HT1080 (cell line): Measurements from ENCODE around the gene TBC1D1. TPM values are rescaled to one million over a fixed set of nuclear protein-coding genes. Genes with fewer than 3 reads are reported as not detected.

ENCODE experiments used
- DNase-seq: peaks from one replicate; pipeline ENCODE4 v3.0.0-alpha.2; 2015; ENCODE audit warnings: low read depth
- total RNA-seq: library from RNA; depleted of rRNA; stranded (reverse); fragments of >200 nt; shearing (Covaris generic); gene quantifications from 2 replicates; pipeline ENCODE4 v1.2.3, GENCODE V29; 2014

TBC1D1 gene
- total RNA-seq, 1 experiment from 2014 or later, result 129 TPM

DNA sequence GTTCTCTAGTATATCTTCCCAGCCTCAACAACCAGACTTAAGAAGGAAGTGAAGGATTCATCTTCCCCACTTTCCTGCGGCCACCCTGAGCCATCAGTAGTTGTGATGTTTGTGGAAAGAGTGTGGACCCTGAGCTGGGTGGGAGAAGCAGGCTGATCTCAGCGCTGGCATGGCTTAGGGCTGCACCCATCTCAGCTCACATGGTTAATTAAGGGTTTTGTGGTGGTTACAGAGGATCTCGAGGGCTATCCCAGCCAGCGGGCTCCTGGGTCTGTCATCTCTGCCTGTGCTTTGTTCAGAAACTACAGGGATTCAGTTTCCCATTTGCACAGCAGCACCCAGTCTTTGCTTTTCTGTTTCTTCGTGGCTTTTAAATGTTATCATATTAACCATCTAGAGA is 232.7 kb downstream of the TBC1D1 start:
- no peak for DNase-seq

DNA sequence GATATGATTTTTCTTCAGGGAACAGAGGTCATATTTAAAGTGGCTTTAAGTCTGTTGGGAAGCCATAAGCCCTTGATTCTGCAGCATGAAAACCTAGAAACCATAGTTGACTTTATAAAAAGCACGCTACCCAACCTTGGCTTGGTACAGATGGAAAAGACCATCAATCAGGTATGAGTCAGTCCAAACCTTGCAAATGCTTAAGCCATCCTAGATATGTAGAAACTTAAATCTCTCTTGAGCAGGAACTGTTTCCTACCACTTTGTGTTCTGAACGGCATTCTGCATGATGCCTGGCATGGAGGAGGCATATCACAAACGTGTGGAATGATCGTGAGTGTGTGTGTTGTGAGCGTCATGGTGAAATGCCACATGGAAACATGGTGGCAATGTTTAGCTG is 234.1 kb downstream of the TBC1D1 start:
- no peak for DNase-seq

DNA sequence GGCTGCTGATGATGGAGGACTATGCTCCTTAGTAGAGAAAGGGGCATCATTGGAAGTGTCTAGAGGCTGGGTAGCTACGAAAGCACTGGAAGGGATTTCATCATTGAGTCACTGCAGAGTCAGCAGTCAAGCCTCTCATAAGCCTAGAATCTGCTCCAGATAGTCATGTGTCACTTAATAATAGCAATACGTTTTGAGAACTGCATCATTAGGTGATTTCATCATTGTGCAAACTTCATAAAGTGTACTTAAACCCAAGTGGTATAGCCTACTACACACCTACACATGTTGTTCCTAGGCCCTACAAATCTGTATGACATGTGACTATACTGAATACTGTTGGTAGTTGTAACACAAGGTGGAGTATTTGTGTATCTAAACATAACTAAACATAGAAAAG is 234.9 kb downstream of the TBC1D1 start:
- DNase-seq, result peak; percentile 10

GRCh38 chr4:38128478-38129459 is 237.9 kb downstream of the TBC1D1 start:
- peak; percentile 86 for DNase-seq

- no peak for DNase-seq
Observed at GRCh38 chr4:38129460-38130227, 238.8 kb downstream of the TBC1D1 start.

- DNase-seq, result no peak
Observed at GRCh38 chr4:38130884-38131283, 240.0 kb downstream of the TBC1D1 start.

- DNase-seq, result no peak
Observed at GRCh38 chr4:38131371-38132091, 240.6 kb downstream of the TBC1D1 start.

GRCh38 chr4:38132107-38132673 is 241.3 kb downstream of the TBC1D1 start:
- DNase-seq, result peak; percentile 42

DNA sequence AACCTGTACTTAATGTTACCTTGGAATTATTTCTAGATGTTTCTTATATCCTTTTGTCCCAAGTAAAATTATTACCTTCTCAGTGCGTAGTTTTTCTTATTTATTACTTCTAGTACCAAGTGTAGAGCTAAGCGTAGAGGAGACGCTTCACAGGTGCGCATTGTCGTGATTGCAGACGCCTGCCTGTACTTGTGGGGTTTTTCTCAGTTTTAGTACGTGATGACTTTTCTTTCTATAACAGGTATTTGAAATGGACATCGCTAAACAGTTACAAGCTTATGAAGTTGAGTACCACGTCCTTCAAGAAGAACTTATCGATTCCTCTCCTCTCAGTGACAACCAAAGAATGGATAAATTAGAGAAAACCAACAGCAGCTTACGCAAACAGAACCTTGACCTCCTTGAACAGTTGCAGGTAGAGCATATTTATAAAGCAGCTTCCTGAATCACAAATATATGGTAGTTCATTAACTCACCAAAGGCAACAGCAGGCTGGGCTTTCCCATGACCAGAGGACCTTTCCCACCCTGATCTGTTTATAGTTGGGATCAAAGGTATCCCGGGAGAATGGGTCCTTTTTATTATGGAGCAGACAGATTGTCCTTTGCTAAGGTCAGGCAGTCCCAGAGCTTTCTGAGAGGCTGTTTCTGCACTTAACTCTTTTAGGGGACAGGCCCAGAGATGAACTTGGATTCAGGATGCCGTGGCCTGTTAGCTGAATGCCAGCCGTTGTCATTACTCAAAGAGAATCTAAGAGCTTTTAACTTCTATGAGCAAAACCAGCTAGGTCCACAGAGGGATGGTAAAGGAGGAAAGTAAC is 242.2 kb downstream of the TBC1D1 start:
- no peak for DNase-seq

- DNase-seq, result no peak
Observed at GRCh38 chr4:38133711-38134480, 243.0 kb downstream of the TBC1D1 start.

DNA sequence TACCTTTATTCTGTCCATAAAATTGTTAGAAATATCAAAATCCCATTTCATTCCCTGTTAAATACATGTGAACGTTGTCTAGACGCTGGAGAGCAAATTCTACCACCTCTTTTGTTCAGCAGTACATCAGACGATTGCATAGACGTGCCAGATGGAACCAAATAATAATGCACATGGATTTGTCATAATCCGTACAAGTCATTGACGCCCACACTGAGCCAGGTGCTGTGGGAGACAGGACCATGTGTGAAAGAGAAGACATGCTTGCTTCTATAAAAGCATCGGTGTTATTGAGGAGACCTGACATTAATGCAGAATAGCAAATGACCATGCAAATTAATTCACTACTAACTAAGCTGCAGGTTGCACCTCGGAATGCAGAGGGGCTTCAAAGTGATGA is 244.3 kb downstream of the TBC1D1 start:
- no peak for DNase-seq

DNA sequence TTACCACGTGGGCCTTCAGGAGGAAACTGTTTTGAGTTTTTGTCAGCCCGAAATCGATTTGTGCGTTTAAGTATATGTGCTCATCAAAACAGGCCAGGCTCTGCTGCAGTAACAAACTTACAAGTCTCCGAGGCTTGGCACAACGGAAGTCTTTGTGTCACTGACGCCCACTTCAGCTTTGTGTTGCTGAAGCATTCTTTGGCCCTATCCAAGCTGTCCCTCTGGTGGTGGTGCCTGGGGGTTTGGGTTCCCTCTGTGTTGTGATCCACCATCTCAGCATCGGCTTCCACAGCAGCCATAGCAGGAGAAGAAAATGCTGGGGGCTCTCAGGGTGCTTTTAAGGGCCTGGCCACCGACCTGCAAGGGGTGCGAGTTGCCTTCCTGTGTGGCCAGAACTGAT is 245.7 kb downstream of the TBC1D1 start:
- no peak for DNase-seq

DNA sequence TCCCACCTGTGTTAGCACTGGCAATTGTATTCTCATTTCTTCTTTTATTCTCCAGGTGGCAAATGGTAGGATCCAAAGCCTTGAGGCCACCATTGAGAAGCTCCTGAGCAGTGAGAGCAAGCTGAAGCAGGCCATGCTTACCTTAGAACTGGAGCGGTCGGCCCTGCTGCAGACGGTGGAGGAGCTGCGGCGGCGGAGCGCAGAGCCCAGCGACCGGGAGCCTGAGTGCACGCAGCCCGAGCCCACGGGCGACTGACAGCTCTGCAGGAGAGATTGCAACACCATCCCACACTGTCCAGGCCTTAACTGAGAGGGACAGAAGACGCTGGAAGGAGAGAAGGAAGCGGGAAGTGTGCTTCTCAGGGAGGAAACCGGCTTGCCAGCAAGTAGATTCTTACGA is 246.2 kb downstream of the TBC1D1 start:
- no peak for DNase-seq

GRCh38 chr4:38138363-38138762 is 247.5 kb downstream of the TBC1D1 start:
- no peak for DNase-seq

DNA sequence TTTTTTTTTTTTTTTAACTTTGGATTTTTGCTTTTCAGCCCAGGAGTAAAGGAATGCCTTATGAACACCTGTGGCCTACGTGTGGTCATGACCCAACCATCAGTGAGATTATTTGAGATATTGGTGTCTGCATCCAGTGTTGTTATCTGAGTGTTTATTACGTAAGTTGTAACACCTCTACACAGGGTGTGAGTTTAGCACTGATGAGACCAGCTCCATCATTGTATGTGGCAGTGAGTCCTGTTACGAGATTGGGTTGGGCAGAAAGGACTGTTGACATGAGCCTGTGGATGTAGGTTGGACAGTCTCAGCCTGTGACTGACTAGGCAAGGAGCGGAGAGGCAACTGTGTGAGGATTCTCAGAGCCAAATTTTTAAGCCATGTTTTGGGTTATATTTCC is 248.3 kb downstream of the TBC1D1 start:
- no peak for DNase-seq

DNA sequence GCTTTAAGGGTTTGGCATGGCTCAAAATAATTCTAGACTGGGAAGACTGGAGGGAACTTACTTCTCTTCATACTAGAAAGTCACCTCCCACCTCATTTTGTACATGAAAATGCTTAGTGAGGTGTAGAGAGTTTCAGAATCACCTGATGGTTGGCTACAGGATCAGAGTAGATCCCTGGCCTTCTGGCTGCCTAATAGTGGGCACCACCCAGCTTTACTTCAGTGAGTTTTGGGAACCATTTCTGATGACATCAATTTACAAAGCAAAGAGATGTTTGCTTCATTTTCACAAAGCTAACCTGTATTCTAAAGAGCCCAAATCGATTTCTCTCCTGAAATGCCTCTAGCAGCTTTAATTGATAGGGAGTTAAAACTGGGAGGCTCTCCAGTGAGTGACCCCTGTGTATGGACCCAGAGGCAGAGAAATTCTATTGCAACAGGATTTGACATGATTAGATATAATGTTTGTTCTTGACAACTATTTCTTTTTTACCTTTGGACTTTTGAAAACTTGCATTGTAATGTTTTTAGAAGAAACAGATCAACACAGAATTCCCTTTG is 249.8 kb downstream of the TBC1D1 start:
- DNase-seq, result no peak

DNA sequence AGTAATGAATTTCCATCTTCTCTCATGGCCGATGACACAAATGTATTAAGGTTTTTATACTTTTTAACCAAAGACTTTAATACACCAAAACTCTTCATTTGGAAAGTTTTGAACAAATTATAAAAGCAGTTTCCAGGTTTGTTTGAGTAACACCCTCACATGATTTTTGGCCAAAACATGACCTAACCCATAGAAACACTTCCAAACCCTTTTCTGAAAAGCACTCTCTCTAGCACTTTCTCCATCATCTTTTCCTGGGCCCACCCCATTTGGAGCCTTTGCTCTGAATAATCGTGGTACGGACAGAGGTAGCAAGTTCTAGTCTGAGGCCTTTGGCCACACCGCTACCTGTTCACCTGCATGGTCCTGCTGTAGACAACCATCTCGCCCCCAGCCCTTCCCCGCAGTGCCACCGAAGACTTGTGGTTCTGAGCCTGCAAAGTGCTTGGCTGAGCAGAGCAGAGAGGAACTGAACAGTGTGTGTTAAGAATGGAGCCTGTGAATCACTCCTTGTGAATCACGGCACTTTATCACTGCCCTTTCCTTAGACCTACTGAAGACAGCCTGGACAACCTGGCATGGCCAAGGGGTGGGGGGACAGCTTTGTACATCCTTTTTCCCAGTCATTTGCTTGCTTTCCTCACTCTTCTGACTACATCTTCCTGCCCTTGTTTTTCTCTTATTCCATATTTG is 251.1 kb downstream of the TBC1D1 start:
- peak; percentile 74 for DNase-seq

GRCh38 chr4:38144031-38144430 is 253.1 kb downstream of the TBC1D1 start:
- DNase-seq, result no peak
